CD14-positive monocyte (primary cell): ENCODE data around the gene XDH. TPM values are rescaled to one million over a fixed set of nuclear protein-coding genes. Genes with fewer than 3 reads are reported as not detected.

Experiments
- DNase-seq, 3 donors: peaks; one replicate each; pipeline ENCODE4 v3.0.0-alpha.2; 2011 to 2022
- H2AFZ ChIP-seq: 2 replicates; pipeline ENCODE4 v1.6.0; 2012; ENCODE audit warnings: mild to moderate bottlenecking, low read depth, low read length, inconsistent platforms; ENCODE audit not compliant: insufficient read depth, poor library complexity, severe bottlenecking
- H3K27ac ChIP-seq, 2 donors: 1 replicate in 1 of 2; 2 replicates in 1 of 2; pipeline ENCODE4 v1.5.1; 2012 to 2013; ENCODE audit warnings: low read length in 2 of 2, control low read depth in 1 of 2, inconsistent platforms in 1 of 2, low read depth in 1 of 2, mild to moderate bottlenecking in 1 of 2
- H3K27me3 ChIP-seq, 2 donors: one replicate each; pipeline versions ENCODE4 v1.6.0 to v1.6.1; 2011 to 2013; ENCODE audit warnings: low read length in 2 of 2; ENCODE audit not compliant: control insufficient read depth in 2 of 2, insufficient read depth in 2 of 2
- H3K36me3 ChIP-seq, 2 donors: replicated peaks in 1 of 2; 1 replicate in 1 of 2; 2 replicates in 1 of 2; pipeline versions ENCODE4 v1.5.1 to v1.6.1; 2012 to 2013; ENCODE audit warnings: low read length in 2 of 2, control low read depth in 1 of 2, inconsistent platforms in 1 of 2, mild to moderate bottlenecking in 1 of 2; ENCODE audit not compliant: insufficient read depth in 2 of 2, control insufficient read depth in 1 of 2
- H3K4me1 ChIP-seq, 2 donors: 1 replicate in 1 of 2; 2 replicates in 1 of 2; pipeline versions ENCODE4 v1.5.1 to v1.6.1; 2012 to 2013; ENCODE audit warnings: low read length in 2 of 2, control low read depth in 1 of 2, inconsistent platforms in 1 of 2, mild to moderate bottlenecking in 1 of 2, moderate library complexity in 1 of 2; ENCODE audit not compliant: insufficient read depth in 2 of 2, control insufficient read depth in 1 of 2
- H3K4me2 ChIP-seq: replicated peaks from 2 replicates; pipeline ENCODE3; 2012; ENCODE audit warnings: low read length, moderate library complexity, mild to moderate bottlenecking; ENCODE audit not compliant: poor library complexity, severe bottlenecking; ENCODE audit errors: extremely low read depth
- H3K4me3 ChIP-seq, 3 experiments: fragments of 200-600 bp in 1 of 3; sonication (generic) in 1 of 3; replicated peaks in 1 of 3; 1 replicate in 2 of 3; 2 replicates in 1 of 3; pipeline ENCODE4 v1.5.1; 2011 to 2013; ENCODE audit warnings: low read length in 3 of 3, mild to moderate bottlenecking in 3 of 3, control low read depth in 2 of 3, low read depth in 2 of 3, inconsistent platforms in 1 of 3, moderate library complexity in 1 of 3
- H3K79me2 ChIP-seq: 2 replicates; pipeline ENCODE4 v1.6.0; 2012; ENCODE audit warnings: mild to moderate bottlenecking, control low read depth, inconsistent platforms, low read length, moderate library complexity; ENCODE audit not compliant: insufficient read depth
- H3K9ac ChIP-seq: 2 replicates; pipeline ENCODE4 v1.6.0; 2017; ENCODE audit warnings: low read length, mild to moderate bottlenecking; ENCODE audit not compliant: insufficient read depth, poor library complexity, severe bottlenecking
- H3K9me3 ChIP-seq, 2 donors: replicated peaks in 1 of 2; 1 replicate in 1 of 2; 2 replicates in 1 of 2; pipeline versions ENCODE4 v1.5.1 to v1.6.1; 2012 to 2013; ENCODE audit warnings: low read length in 2 of 2, control low read depth in 1 of 2; ENCODE audit not compliant: control insufficient read depth in 1 of 2, insufficient read depth in 1 of 2
- H4K20me1 ChIP-seq: 2 replicates; pipeline ENCODE4 v1.6.0; 2012; ENCODE audit warnings: mild to moderate bottlenecking, low read length, control low read depth, moderate library complexity; ENCODE audit not compliant: insufficient read depth
- H3K27ac Mint-ChIP-seq, 7 donors: one replicate each; pipeline ENCODE4 v1.8.0; 2020; ENCODE audit warnings: mild to moderate bottlenecking in 7 of 7, mixed read lengths in 7 of 7, moderate library complexity in 6 of 7, inconsistent platforms in 2 of 7
- H3K27me3 Mint-ChIP-seq, 3 donors: one replicate each; pipeline ENCODE4 v1.8.0; 2021 to 2022; ENCODE audit warnings: low read depth in 3 of 3, mild to moderate bottlenecking in 3 of 3, mixed read lengths in 3 of 3, moderate library complexity in 3 of 3, inconsistent platforms in 1 of 3
- H3K36me3 Mint-ChIP-seq, 2 donors: one replicate each; pipeline ENCODE4 v1.8.0; 2020; ENCODE audit warnings: mixed read lengths in 2 of 2, inconsistent platforms in 1 of 2, mild to moderate bottlenecking in 1 of 2
- H3K4me1 Mint-ChIP-seq: one replicate; pipeline ENCODE4 v1.8.0; 2020; ENCODE audit warnings: mild to moderate bottlenecking, mixed read lengths
- H3K4me3 Mint-ChIP-seq, 2 donors: one replicate each; pipeline ENCODE4 v1.8.0; 2020; ENCODE audit warnings: mild to moderate bottlenecking in 2 of 2, mixed read lengths in 2 of 2, moderate library complexity in 1 of 2
- H3K9me3 Mint-ChIP-seq, 7 donors: one replicate each; pipeline ENCODE4 v1.8.0; 2020 to 2022; ENCODE audit warnings: mixed read lengths in 7 of 7, mild to moderate bottlenecking in 6 of 7, moderate library complexity in 6 of 7, inconsistent platforms in 2 of 7
- WGBS: methylation state at CpG from one replicate; pipeline ENCODE4 v1.1.5; 2013; ENCODE audit warnings: missing lambda C conversion rate; ENCODE audit not compliant: insufficient coverage; 5-methylcytosine and 5-hydroxymethylcytosine counted together
- intact Hi-C, 2 donors: fragments of 100-400 bp; cut with micrococcal nuclease; formaldehyde crosslinking; loops; one replicate each; pipeline versions ENCODE4 v1.15.0 to v1.15.1; 2023
- polyA plus RNA-seq, 3 donors: library from polyadenylated mRNA; depleted of rRNA in 1 of 3; unstranded in 2 of 3; stranded (reverse) in 1 of 3; fragments of 300-500 nt in 2 of 3; fragments of >200 nt in 1 of 3; fragmentation: Illumina TruSeq in 2 of 3; gene quantifications; 1 replicate in 2 of 3; 2 replicates in 1 of 3; pipeline ENCODE4 v1.2.3, GENCODE V29; 2012 to 2021
- TF ChIP-seq, protein P1 (sequence below): fragments of 200-600 bp; IDR thresholded peaks from one replicate; pipeline ENCODE4 v1.8.0; 2022; ENCODE audit warnings: antibody characterized with exemption, mild to moderate bottlenecking

The XDH gene
- polyA plus RNA-seq, 3 donors = not detected

DNA sequence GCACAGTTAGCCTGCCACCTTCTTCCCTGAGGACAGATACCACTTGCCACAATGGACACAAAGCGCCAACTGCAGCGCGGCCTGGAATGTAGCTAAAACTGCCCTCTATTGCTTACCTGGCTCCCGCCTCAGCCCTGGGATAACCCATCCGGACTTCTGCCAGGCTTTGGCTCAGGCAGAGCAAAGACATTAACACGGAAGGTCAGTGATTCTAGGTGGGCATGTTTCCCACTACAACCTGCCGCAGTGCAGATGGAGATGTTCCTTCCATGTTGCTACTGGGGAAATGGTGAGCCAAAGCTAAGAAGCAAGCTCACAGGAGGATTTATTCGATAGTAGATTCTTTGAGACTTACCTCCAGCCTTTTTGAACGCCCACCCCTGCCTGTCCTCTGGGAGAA, 74.8 kb downstream of the XDH start:
- Histone ChIP-seq H4K20me1 (no peaks in the 10 kb centered on the region), H2AFZ (no peak overlapping the region), H3K4me1 (no peaks in the 10 kb centered on the region), H3K9me3 (no peaks in the 10 kb centered on the region), H3K27ac (no peak overlapping the region), H3K4me2 (no peak overlapping the region), H3K27me3 (no peaks in the 10 kb centered on the region), H3K4me3 (no peak overlapping the region), H3K36me3 (no peaks in the 10 kb centered on the region), H3K79me2 (no peaks in the 10 kb centered on the region), H3K9ac (no peak overlapping the region)
- Mint-ChIP-seq H3K4me3 (no peak overlapping the region), H3K4me1 (no peaks in the 10 kb centered on the region), H3K9me3 (peaks cover 0 to 5% (median 0%) of the 10 kb centered on the region in 7 donors), H3K27ac (no peak overlapping the region), H3K27me3 (peaks cover 0 to 2% (median 0%) of the 10 kb centered on the region in 3 donors), H3K36me3 (no peaks in the 10 kb centered on the region)
- intact Hi-C loops = no loop called here
- DNase-seq = no peak
- 97% methylated on average over 8 of the region's 9 CpGs for WGBS
- TF ChIP-seq, protein P1, sequence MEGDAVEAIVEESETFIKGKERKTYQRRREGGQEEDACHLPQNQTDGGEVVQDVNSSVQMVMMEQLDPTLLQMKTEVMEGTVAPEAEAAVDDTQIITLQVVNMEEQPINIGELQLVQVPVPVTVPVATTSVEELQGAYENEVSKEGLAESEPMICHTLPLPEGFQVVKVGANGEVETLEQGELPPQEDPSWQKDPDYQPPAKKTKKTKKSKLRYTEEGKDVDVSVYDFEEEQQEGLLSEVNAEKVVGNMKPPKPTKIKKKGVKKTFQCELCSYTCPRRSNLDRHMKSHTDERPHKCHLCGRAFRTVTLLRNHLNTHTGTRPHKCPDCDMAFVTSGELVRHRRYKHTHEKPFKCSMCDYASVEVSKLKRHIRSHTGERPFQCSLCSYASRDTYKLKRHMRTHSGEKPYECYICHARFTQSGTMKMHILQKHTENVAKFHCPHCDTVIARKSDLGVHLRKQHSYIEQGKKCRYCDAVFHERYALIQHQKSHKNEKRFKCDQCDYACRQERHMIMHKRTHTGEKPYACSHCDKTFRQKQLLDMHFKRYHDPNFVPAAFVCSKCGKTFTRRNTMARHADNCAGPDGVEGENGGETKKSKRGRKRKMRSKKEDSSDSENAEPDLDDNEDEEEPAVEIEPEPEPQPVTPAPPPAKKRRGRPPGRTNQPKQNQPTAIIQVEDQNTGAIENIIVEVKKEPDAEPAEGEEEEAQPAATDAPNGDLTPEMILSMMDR = no peak

DNA sequence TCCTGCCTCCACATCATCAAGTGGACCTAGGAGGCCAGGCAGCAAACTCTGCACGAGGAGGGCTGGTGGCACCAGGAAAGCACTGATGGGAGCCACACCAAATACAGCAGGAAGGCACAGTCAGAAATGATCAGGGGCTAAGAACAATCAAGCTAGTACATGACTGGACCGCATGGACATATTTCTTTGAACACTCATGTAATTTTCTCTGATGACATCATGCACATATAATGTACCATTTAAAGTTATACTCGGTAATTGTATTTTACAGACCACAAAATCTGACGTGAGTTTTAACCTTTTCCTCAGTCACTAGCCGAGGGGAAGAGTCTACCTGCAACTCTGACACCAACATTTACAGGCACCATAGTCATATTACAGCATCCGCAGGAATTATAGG, 76.7 kb downstream of the XDH start:
- 80% methylated on average over 1 of the region's 6 CpGs for WGBS
- intact Hi-C loops = no loop called here
- no peaks in the 10 kb centered on the region for H3K36me3 Mint-ChIP-seq
- no peak overlapping the region for H3K9ac ChIP-seq
- no peaks in the 10 kb centered on the region for H3K4me1 Mint-ChIP-seq
- no peak overlapping the region for H3K4me2 ChIP-seq
- peaks cover 0 to 4% (median 0%) of the 10 kb centered on the region in 3 donors for H3K27me3 Mint-ChIP-seq
- H4K20me1 ChIP-seq = no peaks in the 10 kb centered on the region
- H2AFZ ChIP-seq = no peak overlapping the region
- no peak overlapping the region for H3K27ac Mint-ChIP-seq
- no peak overlapping the region for H3K27ac ChIP-seq
- H3K79me2 ChIP-seq = no peaks in the 10 kb centered on the region
- no peaks in the 10 kb centered on the region for H3K27me3 ChIP-seq
- TF ChIP-seq, protein P1 = no peak
- H3K4me3 ChIP-seq = no peak overlapping the region
- peaks cover 0 to 5% (median 0%) of the 10 kb centered on the region in 7 donors for H3K9me3 Mint-ChIP-seq
- no peak overlapping the region for H3K4me3 Mint-ChIP-seq
- H3K4me1 ChIP-seq = no peaks in the 10 kb centered on the region
- no peaks in the 10 kb centered on the region for H3K36me3 ChIP-seq
- H3K9me3 ChIP-seq = no peaks in the 10 kb centered on the region
- DNase-seq = no peak
